ENCODE measurements around the gene SOST.

- no peak for TF ChIP-seq POLR2A (IDR thresholded peaks at IDR 0.05)
- no peak for TF ChIP-seq CTCF (IDR thresholded peaks at IDR 0.05)
Measured at GRCh38 chr17:43767053-43767712, 8.6 kb upstream of the SOST start.
